ENCODE results near the gene CA6.
"Not testable (repeated sequence)": the region's sequence is repeated elsewhere in the genome, so short reads cannot be mapped to it uniquely, and the experiment has no call there.

The CA6 gene

DNA sequence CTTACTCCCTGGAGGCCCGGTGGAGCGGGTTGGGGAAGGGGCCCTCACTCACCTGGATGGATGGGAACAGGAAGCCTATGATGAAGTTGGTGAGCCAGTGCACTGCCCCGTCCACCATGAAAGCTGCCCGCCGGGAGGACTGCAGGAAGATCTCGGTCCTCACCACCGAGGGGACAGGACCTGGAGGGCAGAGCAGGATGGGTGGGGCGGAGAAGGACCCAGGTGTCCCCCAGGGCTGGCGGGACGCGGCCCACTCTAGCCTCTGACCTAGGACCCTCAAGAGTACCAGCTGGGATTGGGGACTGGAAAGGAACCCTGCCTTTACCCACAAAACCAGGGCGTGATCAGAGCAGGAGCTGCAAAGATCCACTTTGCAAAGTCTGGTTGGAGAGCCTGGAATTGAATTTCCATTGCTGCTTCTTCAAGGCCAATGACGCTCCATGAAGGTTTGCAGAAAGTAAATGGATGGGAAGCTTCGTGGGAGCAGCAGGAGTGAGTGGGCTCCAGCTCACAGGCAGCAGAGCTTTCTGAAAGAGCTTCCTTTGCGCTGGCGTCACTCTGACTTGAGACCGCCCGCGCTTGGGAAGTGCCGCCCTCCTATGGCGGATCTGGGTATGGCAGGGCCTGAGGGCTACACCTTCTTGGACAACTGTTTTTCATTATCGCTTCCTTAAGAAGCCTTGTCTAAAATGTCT is 59.2 kb downstream of the CA6 start:
- peak; percentile 71 to 79 for DNase-seq (ENCODE audit: low read depth in 2 of 2)

DNA sequence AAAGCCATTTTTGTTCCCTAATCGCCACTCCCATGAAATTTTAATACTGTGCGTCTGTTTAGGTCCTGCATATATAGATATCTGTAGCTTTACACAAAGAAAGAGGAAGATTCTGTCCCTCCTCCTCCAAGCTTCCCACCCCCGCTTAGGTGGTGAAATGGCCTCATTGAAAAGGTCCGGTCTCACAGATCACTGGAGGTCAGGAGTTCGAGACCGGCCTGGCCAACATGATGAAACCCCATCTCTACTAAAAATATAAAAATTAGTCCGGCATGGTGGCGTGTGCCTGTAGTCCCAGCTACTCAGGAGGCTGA is 59.7 kb downstream of the CA6 start:
- no peak for DNase-seq (ENCODE audit: low read depth in 2 of 2)

DNA sequence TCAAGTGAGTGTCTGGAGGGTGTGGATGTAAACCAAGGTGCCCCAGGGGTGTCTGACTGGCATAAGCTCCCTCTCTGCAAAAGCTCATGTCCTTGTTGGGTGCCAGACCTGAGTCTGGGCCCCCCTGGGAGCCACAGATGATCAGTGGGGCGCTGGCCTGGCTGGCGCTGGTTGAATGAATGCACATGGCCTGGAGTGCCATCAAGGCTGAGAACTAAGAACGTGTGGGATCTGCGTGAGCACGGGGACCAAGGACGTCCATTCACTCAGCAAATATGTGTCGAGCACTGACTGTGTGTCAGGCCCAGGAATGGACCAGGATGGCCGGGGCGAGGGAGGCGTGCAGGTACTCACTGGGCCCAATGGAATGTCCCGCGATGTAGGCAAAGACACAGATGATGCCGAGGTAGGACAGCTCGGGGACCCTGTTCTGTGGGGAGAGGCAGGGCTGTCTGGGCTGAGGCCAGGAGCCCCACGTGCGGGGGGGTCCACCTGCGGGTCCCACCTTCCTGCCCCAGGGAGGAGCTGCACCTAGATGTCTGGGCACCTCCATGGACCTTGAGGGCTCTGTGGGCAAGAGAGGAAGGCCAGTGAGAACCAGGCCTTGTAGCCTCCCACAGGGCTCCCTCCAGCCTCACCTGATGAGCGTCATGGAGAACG is 61.4 kb downstream of the CA6 start:
- DNase-seq (ENCODE audit: low read depth in 2 of 2), result no peak

DNA sequence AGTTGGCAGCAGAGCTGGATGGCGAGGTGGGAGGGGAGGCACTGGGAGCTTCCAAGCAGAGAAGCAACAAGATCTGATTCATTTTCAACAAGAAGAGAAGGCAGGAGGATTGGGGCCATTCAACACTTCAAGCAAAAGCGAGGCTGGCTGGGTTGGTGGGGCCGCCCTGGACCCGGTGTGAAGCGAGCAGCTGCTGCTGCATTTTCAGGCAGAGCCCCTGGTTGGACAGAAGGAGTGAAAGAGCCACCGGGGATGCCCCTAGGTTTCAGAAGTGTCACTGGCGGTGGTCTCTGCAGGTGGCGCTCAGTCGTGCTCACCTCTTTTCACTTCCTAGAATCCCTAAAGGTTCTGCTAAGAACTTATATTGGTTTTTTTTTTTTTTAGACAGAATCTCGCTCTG is 62.6 kb downstream of the CA6 start:
- no peak for DNase-seq (ENCODE audit: low read depth in 2 of 2)

DNA sequence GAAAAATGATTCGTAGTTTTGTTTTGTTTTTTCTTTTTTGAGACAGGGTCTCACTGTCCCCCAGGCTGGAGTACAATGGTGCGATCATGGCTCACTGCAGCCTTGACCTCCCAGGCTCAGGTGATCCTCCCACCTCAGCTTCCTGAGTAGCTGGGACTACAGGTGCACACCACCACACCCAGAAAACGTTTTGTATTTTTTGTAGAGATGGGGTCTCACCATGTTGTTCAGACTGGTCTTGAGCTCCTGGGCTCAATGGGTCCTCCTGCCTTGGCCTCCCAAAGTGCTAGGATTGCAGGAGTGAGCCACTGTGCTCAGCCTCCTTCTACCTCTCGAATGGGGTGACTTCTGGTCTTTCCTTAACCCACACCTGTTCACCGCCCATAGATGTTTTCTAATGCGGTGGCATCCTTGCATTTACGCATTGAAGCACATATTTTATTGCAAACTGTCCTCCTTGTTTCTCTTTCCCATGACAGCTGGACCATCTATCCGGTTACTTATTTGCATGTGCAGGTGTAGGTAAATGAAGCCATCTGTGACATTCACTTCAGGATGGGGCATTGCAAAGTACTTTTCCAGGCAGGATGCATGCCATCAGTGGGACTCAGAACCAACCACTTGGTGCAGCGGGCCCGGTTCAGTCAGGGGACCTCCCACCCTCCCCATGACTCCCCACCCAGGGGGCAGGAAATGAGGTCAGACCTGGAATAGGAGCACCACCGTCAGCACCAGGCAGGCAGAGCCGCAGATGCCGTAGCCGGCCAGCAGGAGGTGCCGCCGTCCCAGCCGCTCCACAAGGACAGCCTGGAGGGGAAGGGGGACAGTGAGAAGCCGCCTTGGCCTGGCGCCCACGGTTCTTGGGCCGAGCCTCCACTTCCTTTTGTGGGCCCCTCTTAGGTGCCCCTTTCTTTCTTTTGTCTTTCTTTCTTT is 64.0 kb downstream of the CA6 start:
- peak in 1 of 2 donors; percentile 18 for DNase-seq (ENCODE audit: low read depth in 2 of 2)

DNA sequence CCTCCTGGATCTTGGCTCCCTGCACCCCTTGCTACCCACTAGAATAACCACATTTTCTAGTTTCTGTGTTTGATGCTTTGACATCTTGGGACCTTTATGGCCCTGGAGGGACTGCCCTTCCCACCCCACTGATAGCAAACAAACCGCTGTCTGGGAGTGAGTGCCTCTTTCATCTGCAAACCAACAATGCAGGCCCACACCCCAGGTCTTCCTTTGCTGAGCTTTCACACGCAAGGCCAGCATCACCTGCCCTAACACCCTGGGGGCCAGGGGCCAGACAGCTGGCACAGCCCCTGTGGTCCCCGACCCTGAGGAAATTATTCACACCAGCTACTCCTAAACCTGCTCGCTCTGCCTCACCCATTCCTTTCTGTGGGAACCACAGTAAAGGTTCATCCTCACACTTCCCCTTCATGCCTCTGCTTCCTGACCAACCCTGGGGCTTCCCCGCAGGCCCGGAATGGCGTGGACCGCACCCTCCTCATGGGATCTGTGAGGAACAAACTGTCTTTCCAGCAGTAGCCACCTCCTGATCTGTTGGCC is 65.2 kb downstream of the CA6 start:
- DNase-seq (ENCODE audit: low read depth in 2 of 2), result no peak

DNA sequence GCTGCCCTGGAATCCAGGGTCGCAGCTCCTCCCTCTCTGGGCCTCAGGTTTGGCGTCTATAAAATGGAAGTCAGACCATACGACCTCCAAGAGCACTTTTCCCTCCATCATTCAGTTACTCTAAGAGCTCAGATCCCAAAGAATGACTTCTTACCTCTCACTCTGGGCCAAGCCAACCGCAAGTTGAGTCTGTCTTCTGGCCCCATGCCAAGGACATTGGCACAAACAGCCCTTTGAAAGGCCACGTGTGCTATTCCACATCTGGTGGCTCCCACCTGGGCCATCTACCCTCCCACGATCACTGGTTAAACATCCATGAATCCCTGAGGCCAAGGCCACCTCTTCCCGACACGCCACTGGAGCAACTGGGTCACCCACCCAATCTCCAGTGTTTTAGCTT is 68.2 kb downstream of the CA6 start:
- DNase-seq (ENCODE audit: low read depth in 2 of 2), result no peak

DNA sequence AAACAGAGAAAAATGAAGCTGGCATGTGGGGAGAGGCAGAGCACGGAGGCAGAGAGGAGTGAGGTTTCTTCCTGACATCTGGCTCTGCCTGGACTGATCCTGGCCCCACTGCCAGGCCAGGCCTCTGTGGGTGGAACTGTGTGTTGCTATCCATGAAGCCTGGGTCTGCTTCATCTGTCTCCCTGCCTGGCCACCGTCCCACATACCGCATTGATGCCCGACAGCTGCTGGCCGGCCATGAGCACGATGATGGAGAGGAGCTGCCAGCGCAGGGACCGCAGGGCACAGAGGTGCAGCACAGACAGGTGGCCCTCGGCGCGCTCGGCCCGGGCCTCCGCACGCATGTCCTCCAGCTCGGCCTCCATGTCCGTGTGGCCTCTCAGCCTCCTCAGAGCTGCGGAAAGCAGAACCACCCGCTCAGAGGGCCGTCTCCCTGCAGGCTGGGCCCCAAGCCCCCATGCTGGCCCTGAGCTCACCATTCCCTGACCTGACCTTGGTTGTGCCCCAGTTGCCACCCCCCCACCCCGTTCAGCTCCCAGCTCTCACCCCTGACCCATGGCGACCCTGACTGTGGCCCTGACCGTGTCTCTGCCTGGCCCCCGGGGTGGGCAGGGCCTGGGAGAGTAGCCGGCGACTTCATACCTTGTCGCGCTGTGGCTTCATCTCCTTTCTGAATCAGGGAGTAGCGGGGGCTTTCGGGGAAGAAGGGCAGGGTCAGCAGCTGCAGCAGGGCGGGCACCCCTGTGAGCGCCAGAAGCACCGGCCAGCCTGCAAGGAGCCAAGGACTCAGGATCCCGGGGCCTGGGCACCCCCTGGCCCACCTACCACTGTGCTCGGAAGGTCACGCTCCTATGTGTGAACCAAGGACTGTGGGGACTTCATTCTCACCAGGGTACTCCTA is 69.1 kb downstream of the CA6 start:
- no peak for DNase-seq (ENCODE audit: low read depth in 2 of 2)

DNA sequence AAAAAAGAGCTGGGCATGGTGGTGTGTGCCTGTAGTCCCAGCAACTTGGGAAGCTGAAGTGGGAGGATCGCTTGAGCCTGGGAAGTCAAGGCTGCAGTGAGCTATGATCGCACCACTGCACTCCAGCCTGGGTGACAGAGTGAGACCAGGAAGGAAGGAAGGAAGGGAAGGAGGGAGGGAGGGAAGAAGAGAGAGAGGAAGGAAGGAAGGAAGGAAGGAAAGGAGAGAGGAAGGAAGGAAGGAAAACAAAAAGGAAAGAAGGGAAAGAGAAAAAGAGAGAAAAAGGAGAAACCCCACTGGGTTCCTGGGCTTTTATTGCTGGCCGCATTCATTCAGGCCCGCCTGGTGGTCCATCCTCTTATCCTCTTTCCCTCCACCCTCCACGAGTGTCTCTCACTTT is 70.8 kb downstream of the CA6 start:
- DNase-seq (ENCODE audit: low read depth in 2 of 2), result no peak

DNA sequence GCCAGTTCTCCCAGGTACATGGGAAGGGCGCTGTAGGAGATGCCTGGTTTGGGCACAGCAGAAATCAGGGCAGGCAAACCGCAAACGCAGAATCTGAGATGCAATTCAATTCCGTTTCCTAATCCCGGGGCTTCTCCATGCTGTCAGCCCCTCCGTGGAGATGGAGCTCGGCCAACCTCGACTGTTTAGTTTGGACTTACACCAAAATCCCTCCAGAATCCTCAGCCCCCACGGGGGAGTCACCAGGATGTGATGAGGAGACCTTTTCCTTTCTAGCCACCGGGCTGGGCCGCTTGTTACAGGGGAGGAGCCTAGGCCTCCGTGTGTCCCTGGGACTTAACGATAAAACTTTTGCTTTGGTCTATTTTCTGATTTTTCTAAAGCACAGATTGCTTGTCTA is 72.7 kb downstream of the CA6 start:
- no peak for DNase-seq (ENCODE audit: low read depth in 2 of 2)

DNA sequence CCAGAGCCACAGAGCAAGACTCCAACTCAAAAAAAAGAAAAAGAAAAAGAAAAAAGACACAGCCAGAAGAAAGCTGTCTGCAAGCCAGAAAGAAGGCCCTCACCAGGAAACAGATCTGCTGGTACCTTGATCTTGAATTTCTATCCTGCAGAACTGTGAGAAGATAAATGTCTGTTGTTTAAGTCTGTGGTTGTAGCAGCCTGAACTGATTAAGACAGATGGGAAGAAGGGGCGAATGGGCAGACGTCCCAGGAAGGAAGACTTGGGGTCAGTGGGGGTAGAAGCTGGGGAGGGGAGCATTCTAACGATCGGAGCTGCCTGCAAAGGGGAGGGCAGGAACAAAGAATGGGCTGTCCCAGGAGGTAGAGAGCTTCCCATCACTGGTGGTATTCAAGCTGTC is 74.2 kb downstream of the CA6 start:
- DNase-seq (ENCODE audit: low read depth in 2 of 2), result no peak

DNA sequence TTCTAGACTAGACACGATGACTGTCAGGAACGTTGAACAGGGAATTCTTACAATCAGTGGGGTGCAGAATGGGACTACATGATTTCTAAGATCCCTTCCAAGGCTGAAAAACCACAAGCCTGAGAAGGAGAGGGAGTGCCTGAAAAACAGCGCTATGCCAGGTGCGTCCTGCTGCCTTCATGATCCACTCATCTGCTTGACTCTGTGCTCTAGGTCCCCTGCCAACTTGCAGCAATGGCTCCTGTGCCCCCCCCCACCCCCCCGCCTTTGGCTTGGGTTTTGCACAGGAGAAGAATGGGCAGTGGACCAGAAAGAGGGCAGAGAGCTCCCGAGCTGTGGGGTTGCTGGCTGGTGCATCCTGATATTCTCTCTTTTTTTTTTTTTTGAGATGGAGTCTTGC is 74.6 kb downstream of the CA6 start:
- no peak for DNase-seq (ENCODE audit: low read depth in 2 of 2)

DNA sequence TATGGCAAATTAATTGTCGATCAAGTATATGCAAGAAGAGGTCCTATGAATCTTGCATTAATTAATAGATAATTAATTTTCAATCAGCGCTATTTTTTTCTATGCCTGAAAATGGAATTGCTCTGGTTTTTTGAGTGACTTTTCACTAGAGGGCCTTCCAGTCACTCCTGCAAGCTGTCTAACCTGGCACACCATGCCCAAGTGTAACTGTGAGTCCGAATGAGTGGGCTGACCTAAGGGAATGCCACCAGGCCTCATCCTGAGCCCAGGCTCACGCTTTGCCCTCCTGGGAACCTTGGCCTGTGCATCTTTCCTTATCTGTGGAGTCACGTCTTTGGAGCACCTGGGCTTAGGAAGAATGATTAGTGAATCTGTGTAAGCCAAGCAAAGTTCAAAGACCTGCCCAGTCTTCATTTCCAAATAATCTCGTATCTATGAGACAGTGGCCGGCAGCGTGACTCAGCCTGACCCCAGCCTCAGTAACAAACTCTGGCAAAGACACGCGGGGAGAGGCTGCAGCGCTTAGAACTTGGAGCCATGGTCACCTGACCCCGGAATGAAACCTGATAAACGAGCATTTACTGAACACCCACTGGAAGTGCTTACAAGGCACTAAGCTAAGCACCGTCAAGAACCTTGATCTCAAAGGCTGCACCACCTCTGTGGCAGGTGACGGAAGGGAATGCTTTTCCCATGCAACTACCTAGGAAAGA is 76.5 kb downstream of the CA6 start:
- not testable (repeated sequence) for DNase-seq (ENCODE audit: low read depth in 2 of 2)

DNA sequence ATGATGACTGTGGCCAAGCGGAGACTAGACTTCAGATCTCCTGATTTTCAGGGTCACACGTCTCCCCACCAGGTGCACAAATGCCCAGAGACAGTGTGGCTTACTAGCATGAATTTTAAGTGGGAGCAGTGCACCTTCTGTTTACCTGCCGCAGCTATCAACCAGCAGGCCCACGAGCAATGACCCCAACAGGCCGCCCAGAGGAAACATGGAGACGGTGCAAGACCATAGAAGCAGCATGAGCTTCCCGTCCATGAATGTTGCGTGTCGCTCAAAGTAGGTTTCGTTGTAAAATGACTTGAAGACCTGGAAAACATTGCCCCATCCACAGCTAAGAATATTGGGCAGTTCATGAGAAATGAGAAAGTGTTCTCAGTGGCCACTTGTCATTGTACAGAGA is 77.1 kb downstream of the CA6 start:
- DNase-seq (ENCODE audit: low read depth in 2 of 2), result no peak

All from activated CD4-positive, alpha-beta T cell treated with anti-CD3 and anti-CD28 coated beads for 24 hours (primary cell).